GM18502 (cell line): ENCODE data around the gene CAPRIN2.

Experiments used
- ATAC-seq: cut with Tn5 transposase; IDR thresholded peaks from one replicate; pipeline ENCODE4 v1.9.1; 2021; ENCODE audit warnings: mild to moderate bottlenecking; ENCODE audit not compliant: unreplicated experiment, poor library complexity

CAPRIN2 gene, protein sequence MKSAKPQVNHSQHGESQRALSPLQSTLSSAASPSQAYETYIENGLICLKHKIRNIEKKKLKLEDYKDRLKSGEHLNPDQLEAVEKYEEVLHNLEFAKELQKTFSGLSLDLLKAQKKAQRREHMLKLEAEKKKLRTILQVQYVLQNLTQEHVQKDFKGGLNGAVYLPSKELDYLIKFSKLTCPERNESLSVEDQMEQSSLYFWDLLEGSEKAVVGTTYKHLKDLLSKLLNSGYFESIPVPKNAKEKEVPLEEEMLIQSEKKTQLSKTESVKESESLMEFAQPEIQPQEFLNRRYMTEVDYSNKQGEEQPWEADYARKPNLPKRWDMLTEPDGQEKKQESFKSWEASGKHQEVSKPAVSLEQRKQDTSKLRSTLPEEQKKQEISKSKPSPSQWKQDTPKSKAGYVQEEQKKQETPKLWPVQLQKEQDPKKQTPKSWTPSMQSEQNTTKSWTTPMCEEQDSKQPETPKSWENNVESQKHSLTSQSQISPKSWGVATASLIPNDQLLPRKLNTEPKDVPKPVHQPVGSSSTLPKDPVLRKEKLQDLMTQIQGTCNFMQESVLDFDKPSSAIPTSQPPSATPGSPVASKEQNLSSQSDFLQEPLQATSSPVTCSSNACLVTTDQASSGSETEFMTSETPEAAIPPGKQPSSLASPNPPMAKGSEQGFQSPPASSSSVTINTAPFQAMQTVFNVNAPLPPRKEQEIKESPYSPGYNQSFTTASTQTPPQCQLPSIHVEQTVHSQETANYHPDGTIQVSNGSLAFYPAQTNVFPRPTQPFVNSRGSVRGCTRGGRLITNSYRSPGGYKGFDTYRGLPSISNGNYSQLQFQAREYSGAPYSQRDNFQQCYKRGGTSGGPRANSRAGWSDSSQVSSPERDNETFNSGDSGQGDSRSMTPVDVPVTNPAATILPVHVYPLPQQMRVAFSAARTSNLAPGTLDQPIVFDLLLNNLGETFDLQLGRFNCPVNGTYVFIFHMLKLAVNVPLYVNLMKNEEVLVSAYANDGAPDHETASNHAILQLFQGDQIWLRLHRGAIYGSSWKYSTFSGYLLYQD

DNA sequence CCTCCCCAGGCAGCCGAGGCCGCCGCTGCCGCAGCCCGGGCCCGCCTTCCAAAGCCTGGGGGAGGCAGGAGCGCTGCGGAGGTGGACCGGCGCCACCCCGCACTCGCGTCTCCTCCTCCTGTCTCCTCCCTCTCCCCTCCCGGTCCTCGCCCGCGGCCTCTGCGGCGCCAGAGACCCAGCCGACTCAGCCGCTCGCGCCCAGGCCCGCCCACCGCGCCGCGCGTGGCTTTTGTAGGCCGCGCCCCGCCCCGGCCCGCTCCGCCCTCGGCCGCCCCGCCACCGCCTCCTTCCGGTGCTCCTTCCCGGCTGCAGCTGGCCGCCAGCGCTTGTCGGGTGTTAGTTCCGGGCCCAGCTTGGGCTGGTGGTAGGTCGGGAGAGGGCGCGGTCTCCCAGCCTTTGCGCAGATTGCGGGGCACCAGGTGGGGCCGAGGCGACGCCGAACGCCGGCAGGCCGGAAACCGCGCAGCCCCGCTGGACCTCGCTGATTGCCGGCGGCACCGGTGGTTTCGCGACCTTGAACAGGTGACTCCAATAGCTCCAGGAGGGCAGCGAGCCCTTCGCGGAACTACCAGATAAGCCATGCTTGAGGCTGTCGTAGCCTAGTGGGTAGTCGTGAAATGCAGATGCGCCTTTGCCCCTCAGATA is at the start of gene CAPRIN2:
Gene CAPRIN2 (minus strand): TSS at position 202 of the 645 bp plus-strand sequence. CDS start 1,431 bp downstream, outside the sequence.
- ATAC-seq: peak; percentile 94

DNA sequence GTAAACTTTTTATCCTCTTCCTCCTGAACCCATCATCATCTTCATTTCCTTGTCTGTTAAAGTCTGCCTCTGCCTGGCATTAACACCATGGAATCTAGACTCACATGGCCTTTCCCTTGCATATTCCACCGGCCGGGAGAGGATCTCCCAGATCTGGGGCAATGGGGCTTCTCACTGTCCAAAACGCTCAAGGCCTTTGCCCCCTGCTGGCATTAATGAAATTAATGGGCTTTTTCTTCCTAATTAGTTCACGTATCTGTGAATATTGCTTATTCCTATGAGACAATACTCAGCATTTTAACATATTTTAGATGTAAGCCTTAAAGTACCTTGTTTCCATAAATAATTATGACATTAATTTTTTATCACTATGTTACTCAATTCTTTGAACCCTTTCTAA is 42.9 kb upstream of the CAPRIN2 start:
- ATAC-seq: no peak

DNA sequence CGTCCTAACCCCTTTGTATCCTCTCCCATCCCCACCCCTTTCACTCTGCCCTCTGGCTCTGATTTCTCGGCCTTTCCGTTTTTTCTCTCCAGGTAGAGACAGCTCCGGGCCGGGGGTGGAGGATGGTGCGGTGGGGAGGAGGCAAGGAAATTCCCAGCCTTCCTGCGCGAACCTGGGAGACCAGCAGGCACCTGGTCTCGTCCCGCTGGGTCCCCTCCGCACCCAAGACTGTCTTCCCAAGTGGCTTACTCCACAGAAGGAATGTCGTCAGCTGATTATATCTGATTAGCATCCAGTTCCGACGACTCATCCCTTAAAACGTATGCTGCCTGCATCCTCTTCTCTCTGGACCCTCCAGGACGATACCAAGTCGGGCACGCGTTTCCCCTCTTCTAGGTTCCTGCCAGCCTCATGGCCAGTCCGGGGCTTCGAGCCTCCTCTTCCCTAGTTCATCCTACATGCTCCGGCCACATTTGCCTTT is 42.2 kb upstream of the CAPRIN2 start:
- ATAC-seq: no peak

DNA sequence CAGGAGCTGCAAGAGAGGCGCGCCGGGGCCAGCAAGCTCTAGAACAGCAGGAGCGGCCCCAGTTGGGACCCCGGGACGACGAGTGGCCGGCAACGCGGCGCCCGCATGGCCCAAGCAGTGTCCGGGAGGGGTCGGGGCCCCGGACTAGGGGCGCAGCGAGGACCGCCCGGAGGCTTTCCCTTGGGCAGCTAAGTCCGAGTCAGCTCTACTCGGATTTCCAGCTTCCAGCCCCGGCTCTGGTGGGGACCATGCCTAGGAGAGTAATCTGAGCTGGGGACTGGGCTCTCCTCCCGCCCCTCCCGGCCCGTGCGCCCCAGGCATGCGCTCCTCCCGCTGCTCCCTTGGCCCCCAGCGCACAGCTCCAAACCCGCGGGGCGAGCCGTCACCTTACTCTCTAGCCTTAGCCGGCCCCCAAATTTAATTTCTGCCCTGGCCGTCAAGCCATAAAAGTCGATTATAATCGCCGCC is 41.6 kb upstream of the CAPRIN2 start:
- peak; percentile 33 for ATAC-seq

DNA sequence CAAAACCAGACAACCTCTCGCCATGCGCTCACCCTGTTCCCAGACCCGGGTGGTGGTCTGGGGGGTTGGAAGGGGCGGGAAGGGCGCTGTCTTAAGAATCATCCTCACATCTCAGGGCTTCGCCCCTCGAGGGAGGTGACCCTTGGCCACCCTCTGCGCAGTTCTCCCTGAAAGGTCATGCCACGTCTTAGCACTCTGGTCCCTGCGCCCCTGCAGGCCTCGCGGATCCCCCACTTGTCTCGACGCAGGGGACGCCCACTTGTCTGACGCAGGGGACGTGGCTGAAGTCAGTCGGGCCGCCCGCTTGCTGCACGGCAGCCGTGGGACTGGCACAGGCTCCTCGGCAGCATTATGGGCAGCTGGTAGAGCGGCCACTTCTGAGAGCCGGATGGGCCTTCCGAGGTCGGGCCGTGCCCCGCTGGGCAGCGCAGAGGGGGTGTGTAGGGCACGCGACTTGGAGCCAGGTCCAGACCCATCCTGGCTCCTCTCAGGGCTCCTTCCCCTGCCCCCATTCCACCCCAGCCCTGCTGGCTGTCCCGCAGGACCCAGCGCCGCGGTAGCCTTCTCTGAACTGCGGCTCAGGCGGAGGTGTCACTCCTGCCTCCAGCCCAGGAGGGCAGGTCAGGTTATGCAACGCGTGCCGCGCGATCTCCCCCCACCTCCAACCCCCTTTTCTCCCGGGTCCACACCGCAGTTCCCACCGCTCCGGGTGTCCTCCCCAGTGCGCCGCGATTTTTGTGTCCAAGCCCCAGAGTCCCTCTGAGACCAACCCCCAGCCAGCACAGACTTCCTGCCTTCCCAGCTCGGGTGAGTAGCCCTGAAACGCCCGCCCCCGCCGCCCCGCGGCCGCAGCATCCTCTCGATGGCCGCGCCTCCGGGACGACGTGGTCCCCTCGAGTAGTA is 40.9 kb upstream of the CAPRIN2 start:
- peak; percentile 82 for ATAC-seq

DNA sequence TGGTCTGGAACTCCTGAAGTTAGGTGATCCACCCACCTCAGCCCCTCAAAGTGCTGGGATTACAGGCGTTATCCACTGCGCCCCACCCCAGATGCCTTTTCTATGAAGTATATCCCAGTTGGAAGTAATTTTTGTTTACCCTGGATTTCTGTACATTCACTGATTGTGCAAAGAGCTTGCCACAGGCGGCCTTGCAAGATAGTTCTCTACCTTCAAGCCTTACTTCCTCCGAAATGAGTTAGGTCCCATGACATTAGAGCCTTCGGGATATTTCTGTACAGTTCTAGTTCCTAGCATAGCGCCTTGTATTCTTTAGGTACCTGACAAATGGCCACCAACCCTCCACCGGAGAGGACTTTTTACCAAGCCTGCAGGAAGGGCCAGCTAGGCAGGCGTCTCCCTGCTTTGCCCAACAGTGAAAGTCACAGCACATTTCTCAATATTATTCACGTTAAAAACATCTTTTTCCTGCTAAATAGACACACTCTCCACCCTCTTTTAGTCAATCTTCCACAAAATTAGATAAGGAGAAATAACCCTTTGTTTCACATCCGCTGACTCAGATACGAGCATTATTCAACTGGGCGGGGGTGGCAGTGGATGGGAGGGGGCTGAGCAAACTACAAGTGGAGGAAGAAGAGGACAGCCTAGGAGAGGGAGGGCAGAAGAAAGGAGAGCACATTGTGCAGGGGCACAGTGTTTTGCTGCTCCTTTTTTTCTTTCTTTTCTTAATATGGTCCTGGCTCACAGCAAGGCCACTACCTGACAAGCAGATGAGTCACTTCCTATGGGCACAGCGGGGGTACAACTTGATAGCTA is 40.0 kb upstream of the CAPRIN2 start:
- ATAC-seq: no peak

DNA sequence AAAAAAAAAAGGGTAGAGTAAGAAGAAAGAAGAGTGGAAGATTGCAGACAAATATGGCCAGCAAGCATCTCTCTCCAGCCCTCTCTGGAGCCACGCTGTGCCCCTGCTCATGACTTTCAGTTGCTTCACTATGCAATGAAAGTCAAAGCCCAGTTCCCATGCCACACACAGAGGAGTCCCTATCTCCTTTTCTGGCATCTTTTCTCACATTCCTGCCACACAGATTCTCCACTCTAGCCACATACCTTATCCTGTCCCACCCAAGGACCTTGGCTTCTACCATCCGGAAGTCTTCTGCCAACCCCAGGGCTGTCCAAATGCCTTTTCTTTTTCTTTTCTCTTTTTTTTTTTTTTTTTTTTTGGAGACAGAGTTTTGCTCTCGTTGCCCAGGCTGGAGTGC is 39.3 kb upstream of the CAPRIN2 start:
- no peak for ATAC-seq

DNA sequence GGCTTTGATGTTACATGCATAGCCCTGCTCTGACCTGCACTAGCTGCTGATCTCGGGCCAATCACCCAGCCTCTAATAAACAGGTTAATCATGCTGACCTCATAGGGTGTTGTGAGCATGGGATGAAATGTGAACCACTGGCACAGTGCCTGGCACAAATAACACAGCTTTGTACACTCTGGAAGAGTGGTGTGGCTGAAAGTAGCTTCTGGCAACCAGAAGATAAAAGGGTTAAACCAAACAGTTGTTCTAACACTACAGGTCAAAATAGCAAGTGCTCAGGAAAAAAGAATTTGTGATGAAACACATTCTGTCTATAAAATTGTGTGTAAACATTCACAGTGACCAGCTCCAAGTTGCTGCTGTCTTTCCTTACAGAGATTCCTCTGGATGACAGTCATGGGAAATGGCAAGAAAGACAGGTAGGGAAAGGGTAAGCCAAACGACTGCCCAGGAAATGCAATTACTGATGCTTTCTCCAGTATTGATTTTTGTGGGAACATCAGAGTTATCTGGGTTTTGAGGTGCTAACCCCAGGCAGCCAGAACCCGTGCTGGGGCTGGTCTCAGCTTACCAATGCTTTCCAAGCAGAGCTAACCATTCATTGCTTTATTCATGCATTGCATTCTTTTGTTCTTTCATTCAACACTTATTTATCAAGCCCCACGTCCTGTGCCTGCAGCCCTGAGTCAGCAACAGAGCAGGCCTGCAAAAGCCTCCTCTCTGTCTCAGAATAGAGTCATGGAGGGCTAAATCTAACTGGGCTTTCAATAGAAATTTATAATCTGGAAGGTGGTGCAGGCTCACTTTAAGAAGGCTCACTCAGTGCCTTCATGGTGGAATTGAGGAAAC is 38.1 kb upstream of the CAPRIN2 start:
- no peak for ATAC-seq

DNA sequence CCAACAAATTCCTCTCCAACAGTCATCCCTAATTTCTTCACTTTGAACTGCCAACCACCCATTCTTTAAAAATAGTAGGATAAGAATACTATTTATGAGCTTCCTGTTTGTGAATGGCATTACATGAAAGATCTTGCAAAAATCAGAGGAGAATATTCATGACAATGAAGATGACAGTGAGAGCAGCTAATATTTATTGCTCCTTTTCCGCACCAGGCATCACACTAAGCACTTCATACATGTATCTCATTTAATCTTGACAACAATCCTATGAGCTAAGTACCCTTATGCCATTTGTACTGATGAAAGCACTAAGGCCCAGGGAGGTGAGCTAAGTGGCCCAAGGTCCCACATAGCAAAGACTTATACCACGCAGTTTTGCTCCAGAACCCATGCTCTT is 37.3 kb upstream of the CAPRIN2 start:
- ATAC-seq: no peak

DNA sequence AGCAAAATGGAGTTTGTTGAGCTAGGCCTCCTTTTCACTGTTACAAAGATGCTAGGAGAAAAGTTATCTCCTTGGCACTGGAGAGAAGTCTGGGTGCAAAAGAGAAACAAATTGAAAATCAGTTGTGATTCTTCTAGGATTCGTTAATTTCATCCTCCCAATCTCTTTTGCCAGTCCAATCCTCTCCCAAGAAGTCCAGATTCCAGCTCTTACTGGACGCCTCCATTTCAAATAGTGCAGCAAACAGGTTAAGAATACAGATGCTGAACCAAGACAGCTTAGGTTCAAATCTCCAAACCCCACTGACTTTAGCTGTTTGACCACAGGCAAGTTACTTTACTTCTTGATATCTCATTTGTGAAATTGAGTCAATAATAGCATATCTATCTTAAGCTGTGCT is 34.0 kb upstream of the CAPRIN2 start:
- ATAC-seq: no peak

DNA sequence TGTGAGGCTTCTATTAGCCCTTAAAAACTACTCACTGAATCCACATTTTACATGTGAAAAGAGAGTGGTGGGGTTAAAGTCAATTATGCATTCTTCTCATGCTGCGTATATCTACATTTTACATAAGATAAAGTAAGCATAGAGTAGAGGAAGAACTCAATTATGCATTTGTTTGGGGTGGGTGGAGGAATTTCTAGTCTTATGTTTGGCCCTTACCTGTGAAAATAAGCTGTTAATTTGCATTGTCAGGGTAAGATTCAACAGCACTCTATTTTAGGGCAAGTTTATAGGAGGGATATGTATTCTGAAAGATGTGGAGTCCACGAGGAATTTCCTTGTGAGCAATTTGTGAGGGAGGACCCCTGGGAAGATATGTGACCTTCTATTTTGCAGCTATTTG is 30.9 kb upstream of the CAPRIN2 start:
- no peak for ATAC-seq

DNA sequence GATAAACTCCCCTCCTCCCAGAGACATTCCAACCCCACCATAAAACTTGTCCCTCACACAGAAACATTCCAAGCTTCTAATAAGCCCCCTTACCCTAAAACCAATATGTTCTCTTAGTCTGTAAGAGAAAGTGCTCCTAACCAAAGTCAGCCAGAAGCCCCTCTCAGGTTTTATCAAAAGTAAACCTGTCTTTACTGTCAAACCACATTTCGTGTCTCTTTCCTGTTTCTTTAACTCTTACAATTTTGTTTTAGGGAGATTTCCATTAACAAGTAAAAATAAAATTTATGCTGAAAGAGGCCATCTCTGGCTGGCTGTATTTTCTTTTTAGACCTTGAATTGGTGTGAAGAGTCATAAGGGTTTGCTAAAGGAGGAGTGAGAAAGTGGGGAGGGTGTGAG is 29.8 kb upstream of the CAPRIN2 start:
- ATAC-seq: no peak

DNA sequence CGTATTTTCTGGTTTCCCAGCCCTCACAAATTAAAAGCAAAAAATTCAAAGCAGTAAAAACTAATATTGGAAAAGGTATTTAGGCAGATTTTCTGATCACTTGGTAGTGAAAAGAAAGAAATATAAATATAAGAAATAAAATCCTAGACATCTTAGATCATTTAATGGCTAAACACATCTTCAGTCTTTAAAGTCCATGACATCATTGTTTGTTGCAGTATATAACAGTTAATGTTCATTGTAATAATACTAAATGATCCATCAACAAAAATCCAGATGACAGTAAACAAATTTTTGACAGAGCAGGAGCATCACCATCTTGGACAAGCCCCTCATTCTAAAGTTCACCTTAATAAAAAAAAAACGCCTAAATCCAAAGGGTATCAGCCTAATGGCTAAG is 29.2 kb upstream of the CAPRIN2 start:
- ATAC-seq: no peak

DNA sequence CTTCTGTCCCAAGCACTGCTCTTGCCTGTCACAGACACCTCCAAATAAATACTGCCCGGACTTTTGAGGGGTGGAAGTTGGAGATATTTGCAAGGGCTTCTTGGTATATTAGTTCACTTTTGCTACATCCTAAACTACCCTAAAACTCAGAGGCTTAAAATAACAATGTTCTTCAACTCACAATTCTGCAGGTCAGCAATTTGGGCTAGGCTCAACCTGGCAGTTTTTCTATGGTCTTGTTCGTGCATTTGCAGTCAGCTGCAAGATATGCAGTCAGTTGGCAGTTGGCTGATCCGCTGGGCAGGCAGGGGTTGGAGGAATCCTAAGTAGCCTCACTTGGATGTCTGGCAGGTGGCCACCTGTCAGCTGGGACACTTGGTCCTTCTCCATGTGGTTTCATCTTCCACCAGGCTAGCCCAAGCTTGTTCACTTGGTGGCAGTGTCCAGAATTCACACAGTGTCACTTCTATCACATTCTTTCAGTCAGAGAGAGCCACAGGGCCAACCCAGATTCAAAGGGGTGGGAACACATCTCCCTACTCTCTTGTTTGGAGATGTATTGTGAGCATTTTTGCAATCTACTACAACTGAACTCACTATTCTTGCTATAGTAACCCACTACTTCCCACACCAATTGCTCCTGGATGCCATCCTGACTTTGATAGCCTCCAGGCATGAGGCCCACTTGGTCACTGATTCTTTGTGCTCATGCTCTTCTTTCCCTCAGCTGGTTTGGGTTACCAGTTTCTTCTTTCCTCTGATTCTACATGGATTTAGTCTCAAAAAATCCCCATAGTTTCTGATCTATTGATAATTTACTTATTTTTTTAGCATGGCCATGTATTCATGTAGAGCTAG is 27.8 kb upstream of the CAPRIN2 start:
- no peak for ATAC-seq

DNA sequence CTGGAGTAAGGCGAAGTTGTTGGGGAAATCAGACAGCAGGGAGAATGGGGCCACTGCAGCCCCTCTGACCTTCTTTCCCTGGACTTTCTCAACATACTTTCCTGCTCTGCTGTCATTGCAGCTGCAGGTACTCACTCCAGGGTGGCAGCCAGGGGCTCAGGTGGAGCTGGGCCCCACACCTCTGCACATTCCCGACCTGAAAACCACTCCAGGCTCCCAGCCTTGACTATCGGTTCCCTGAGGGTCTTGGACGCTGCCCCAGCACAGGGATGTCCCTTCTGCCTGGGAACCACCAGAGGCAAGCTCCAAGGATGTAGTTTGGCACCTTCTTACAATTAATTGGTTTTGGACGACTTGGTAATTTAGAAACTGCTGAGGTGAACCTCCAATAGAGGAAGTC is 24.8 kb upstream of the CAPRIN2 start:
- no peak for ATAC-seq

DNA sequence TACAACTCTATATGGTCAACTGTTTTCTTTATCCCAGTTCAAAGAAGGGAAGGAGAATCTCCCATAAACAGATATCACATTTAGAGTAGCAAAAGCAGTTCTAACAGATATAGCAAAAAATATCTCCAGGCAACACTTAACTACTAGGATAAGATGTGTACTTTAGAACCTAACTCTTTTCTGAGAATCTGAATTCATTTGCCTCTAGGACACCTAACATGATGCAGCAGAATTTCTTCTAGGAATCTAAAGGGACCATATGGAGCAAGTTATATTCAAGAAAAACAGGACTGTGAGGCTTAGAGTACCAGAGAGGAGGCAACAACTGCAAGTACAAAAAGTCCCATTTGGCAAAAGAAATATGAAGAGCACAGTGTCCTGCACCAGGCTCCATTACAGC is 24.4 kb upstream of the CAPRIN2 start:
- no peak for ATAC-seq

DNA sequence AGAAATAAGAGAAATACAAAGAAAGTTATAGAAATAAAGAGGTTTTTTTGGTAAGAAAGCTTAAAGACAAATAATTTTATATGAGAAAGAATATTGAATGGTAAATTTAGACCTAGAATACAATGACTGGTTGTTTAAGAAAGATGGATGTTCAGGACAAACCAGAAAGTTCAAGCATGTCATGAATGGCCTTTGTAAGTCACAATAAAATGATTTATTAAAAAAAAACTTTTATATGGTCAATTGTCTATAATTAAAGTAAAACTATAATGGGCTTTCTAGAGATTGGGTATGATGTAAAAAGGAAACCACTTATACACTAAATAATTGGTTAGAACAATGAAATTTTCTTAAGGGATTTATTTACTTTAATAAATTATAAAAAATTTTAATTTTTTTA is 19.8 kb upstream of the CAPRIN2 start:
- ATAC-seq: no peak
